Measurements from ENCODE around the gene TEAD3. TPM values are rescaled to one million over a fixed set of nuclear protein-coding genes. Genes with fewer than 3 reads are reported as not detected.
"Not testable (repeated sequence)": the region's sequence is repeated elsewhere in the genome, so short reads cannot be mapped to it uniquely, and the experiment has no call there.

TEAD3 gene
- total RNA-seq, 2 experiments from 2014 or later: 0.60 to 0.66 TPM

- no peak for DNase-seq
- no peak overlapping the region for H3K4me3 Mint-ChIP-seq
- no peaks in the 10 kb centered on the region for H3K36me3 Mint-ChIP-seq
- no peak overlapping the region for H3K27ac Mint-ChIP-seq
- no peaks in the 10 kb centered on the region for H3K27me3 Mint-ChIP-seq
- H3K9me3 Mint-ChIP-seq: no peaks in the 10 kb centered on the region
- H3K4me1 Mint-ChIP-seq: peaks cover 15% of the 10 kb centered on the region
These were observed 22.6 kb upstream of the TEAD3 start for GRCh38 chr6:35519313-35520015.

GRCh38 chr6:35518566-35519312, 21.9 kb upstream of the TEAD3 start:
- H3K27ac Mint-ChIP-seq: no peak overlapping the region
- H3K27me3 Mint-ChIP-seq: no peaks in the 10 kb centered on the region
- peaks cover 12% of the 10 kb centered on the region for H3K4me1 Mint-ChIP-seq

GRCh38 chr6:35517978-35518377, 21.1 kb upstream of the TEAD3 start:
- H3K4me1 Mint-ChIP-seq, H3K27ac Mint-ChIP-seq, DNase-seq, H3K36me3 Mint-ChIP-seq, H3K9me3 Mint-ChIP-seq, H3K27me3 Mint-ChIP-seq, H3K4me3 Mint-ChIP-seq: not testable (repeated sequence)

More at GRCh38 chr6:35518566-35519312, 21.9 kb upstream of the TEAD3 start:
- Mint-ChIP-seq H3K36me3 (no peaks in the 10 kb centered on the region), H3K4me3 (no peak overlapping the region), H3K9me3 (no peaks in the 10 kb centered on the region)
- DNase-seq: no peak

GRCh38 chr6:35516712-35517111, 19.8 kb upstream of the TEAD3 start:
- Mint-ChIP-seq H3K27ac (no peak overlapping the region), H3K9me3 (no peaks in the 10 kb centered on the region), H3K4me3 (no peak overlapping the region), H3K27me3 (no peaks in the 10 kb centered on the region), H3K4me1 (peaks cover 2% of the 10 kb centered on the region), H3K36me3 (no peaks in the 10 kb centered on the region)
- no peak for DNase-seq

- H3K27me3 Mint-ChIP-seq, H3K36me3 Mint-ChIP-seq, H3K27ac Mint-ChIP-seq, H3K4me1 Mint-ChIP-seq, H3K4me3 Mint-ChIP-seq, H3K9me3 Mint-ChIP-seq, DNase-seq: not testable (repeated sequence)
These were observed 19.1 kb upstream of the TEAD3 start for GRCh38 chr6:35515939-35516338.

GRCh38 chr6:35514587-35514986, 17.7 kb upstream of the TEAD3 start:
- DNase-seq: no peak
- Mint-ChIP-seq H3K27ac (no peak overlapping the region), H3K4me3 (no peak overlapping the region), H3K9me3 (no peaks in the 10 kb centered on the region), H3K36me3 (no peaks in the 10 kb centered on the region), H3K27me3 (peaks cover 15% of the 10 kb centered on the region), H3K4me1 (peaks cover 7% of the 10 kb centered on the region)

- H3K27me3 Mint-ChIP-seq: peaks cover 15% of the 10 kb centered on the region
- no peaks in the 10 kb centered on the region for H3K36me3 Mint-ChIP-seq
- peaks cover 7% of the 10 kb centered on the region for H3K4me1 Mint-ChIP-seq
- H3K27ac Mint-ChIP-seq: no peak within 1 kb of the TSS
- H3K9me3 Mint-ChIP-seq: no peaks in the 10 kb centered on the region
- no peak for DNase-seq
- no peak within 1 kb of the TSS for H3K4me3 Mint-ChIP-seq
These were observed 15.9 kb upstream of the TEAD3 start, which contains the start of gene TULP1 for GRCh38 chr6:35512740-35513139. TSS of gene TULP1 (minus strand) at chr6:35512896. CDS start at chr6:35512858, 38 bp downstream.

GRCh38 chr6:35512006-35512405, 15.1 kb upstream of the TEAD3 start:
- Mint-ChIP-seq H3K36me3 (no peaks in the 10 kb centered on the region), H3K9me3 (no peaks in the 10 kb centered on the region), H3K4me1 (peaks cover 7% of the 10 kb centered on the region)

GRCh38 chr6:35511562-35511941, 14.7 kb upstream of the TEAD3 start:
- Mint-ChIP-seq H3K36me3 (no peaks in the 10 kb centered on the region), H3K27ac (no peak overlapping the region), H3K9me3 (no peaks in the 10 kb centered on the region), H3K27me3 (peaks cover 15% of the 10 kb centered on the region), H3K4me1 (peaks cover 5% of the 10 kb centered on the region), H3K4me3 (no peak overlapping the region)
- DNase-seq: no peak

More at GRCh38 chr6:35512006-35512405, 15.1 kb upstream of the TEAD3 start:
- Mint-ChIP-seq H3K27ac (no peak overlapping the region), H3K4me3 (no peak overlapping the region), H3K27me3 (peaks cover 15% of the 10 kb centered on the region)
- DNase-seq: no peak

GRCh38 chr6:35510916-35511561, 14.2 kb upstream of the TEAD3 start:
- H3K27me3 Mint-ChIP-seq: peaks cover 15% of the 10 kb centered on the region

GRCh38 chr6:35508542-35508941, 11.7 kb upstream of the TEAD3 start:
- peaks cover 22% of the 10 kb centered on the region for H3K27me3 Mint-ChIP-seq

More at GRCh38 chr6:35510916-35511561, 14.2 kb upstream of the TEAD3 start:
- no peaks in the 10 kb centered on the region for H3K9me3 Mint-ChIP-seq
- H3K36me3 Mint-ChIP-seq: no peaks in the 10 kb centered on the region
- DNase-seq: no peak
- H3K27ac Mint-ChIP-seq: no peak overlapping the region
- peaks cover 5% of the 10 kb centered on the region for H3K4me1 Mint-ChIP-seq
- H3K4me3 Mint-ChIP-seq: no peak overlapping the region

GRCh38 chr6:35508027-35508426, 11.1 kb upstream of the TEAD3 start:
- peaks cover 5% of the 10 kb centered on the region for H3K4me1 Mint-ChIP-seq
- H3K27me3 Mint-ChIP-seq: peaks cover 27% of the 10 kb centered on the region
- H3K9me3 Mint-ChIP-seq: no peaks in the 10 kb centered on the region
- no peak overlapping the region for H3K4me3 Mint-ChIP-seq
- no peaks in the 10 kb centered on the region for H3K36me3 Mint-ChIP-seq
- H3K27ac Mint-ChIP-seq: no peak overlapping the region
- DNase-seq: no peak

More at GRCh38 chr6:35508542-35508941, 11.7 kb upstream of the TEAD3 start:
- H3K4me3 Mint-ChIP-seq: no peak overlapping the region
- H3K9me3 Mint-ChIP-seq: no peaks in the 10 kb centered on the region
- DNase-seq: no peak
- no peaks in the 10 kb centered on the region for H3K36me3 Mint-ChIP-seq
- no peak overlapping the region for H3K27ac Mint-ChIP-seq
- H3K4me1 Mint-ChIP-seq: peaks cover 5% of the 10 kb centered on the region

GRCh38 chr6:35507221-35507620, 10.3 kb upstream of the TEAD3 start:
- Mint-ChIP-seq H3K4me1 (peaks cover 5% of the 10 kb centered on the region), H3K36me3 (no peaks in the 10 kb centered on the region), H3K27ac (no peak overlapping the region), H3K4me3 (no peak overlapping the region), H3K9me3 (no peaks in the 10 kb centered on the region), H3K27me3 (peaks cover 34% of the 10 kb centered on the region)
- no peak for DNase-seq

GRCh38 chr6:35506536-35506935, 9.7 kb upstream of the TEAD3 start:
- H3K36me3 Mint-ChIP-seq: no peaks in the 10 kb centered on the region
- no peak overlapping the region for H3K4me3 Mint-ChIP-seq
- H3K4me1 Mint-ChIP-seq: peaks cover 5% of the 10 kb centered on the region
- H3K9me3 Mint-ChIP-seq: no peaks in the 10 kb centered on the region
- H3K27ac Mint-ChIP-seq: no peak overlapping the region
- no peak for DNase-seq
- H3K27me3 Mint-ChIP-seq: peaks cover 37% of the 10 kb centered on the region

GRCh38 chr6:35505999-35506412, 9.1 kb upstream of the TEAD3 start:
- no peaks in the 10 kb centered on the region for H3K9me3 Mint-ChIP-seq
- no peak overlapping the region for H3K4me3 Mint-ChIP-seq
- peaks cover 32% of the 10 kb centered on the region for H3K27me3 Mint-ChIP-seq
- H3K36me3 Mint-ChIP-seq: no peaks in the 10 kb centered on the region
- no peak overlapping the region for H3K27ac Mint-ChIP-seq
- DNase-seq: no peak
- peaks cover 3% of the 10 kb centered on the region for H3K4me1 Mint-ChIP-seq
